Hematopoietic multipotent progenitor cell treated with erythropoietin and hydrocortisone succinate and interleukin-3 and kit ligand, for 4 days (in vitro differentiated cells): ENCODE results near the gene RGR.
"Not testable (repeated sequence)": the region's sequence is repeated elsewhere in the genome, so short reads cannot be mapped to it uniquely, and the experiment has no call there.

Experiments used
- DNase-seq: peaks from one replicate; pipeline ENCODE4 v3.0.0-alpha.2; 2015

RGR gene

GRCh38 chr10:84261236-84261915 is 16.5 kb downstream of the RGR start:
- DNase-seq: no peak

DNA sequence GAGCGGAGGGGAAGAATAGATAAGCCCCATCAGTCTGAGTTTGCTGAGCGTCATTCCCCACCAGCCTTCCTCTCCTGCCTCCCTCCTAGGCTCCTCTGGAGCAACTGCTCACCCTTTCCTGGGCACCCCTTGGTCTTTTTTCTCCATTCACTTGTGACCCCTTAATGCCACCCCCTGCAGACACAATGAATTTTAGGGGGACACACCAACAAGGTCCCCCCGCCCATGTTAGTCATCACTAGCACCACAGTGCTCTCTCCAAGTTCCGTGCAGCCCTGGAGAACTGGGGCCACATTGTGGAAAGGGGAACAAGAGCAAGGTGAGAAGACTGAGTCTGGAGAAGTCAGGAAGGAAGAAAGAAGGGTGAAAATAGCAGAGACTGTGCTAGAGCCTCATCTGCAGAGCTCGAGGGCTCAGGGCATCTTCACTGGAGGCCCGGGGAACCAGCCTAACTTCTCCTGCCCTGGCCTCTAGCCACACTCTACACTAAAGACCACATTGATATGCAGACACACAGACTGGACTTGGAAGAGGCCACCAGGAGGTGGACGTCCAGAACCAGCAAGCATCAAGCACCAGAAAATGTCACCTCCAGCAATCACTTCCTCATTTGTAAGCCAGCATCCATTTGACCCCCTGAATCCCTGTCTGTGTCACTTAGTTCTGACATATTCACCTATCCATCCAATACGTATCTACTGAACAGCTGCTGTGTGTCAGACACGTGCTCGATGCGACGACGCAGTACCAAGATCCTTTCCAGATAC is 17.5 kb downstream of the RGR start:
- no peak for DNase-seq

DNA sequence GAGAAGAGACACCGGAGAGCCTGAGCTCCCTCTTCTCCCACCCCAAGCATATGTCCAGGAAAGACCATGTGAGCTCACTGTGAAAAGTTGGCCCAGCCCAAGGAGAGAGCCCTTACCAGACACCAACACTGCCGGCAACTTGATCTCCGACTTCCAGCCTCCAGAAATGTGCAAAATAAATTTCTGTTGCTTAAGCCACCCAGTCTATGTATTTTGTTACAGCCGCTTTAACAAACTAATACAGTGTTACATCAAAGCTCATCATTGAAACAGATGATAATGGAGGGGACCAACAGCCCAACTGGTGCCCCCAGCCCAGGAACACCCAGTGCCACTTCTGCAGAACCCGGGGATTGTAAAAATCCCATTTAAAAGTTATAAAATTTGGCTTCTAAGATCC is 18.9 kb downstream of the RGR start:
- no peak for DNase-seq

DNA sequence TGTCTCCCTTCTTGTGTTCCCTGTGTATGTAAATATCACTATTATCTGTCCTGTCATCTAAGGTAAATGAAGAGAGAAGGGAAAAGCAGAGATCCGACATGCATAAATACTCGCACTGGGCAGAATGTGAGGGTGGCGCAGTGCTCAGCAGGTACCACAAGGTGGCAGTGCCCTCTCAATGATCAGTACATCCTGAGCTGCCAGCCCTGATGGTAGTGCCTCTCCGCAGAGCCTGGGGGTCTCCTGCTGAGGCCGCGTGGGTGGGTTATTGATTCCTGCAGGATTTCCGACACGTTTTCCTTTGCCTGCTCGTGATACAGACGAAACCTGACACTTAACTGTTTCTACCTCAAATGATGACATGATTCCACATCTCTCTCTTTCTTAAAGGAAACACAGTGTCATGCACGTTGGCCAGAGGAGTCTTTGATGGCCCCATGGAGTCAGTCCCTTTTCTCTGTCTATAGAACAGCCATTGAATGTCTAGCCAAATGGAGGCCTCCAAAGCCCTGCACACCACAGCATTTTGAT is 19.8 kb downstream of the RGR start:
- peak; percentile 80 for DNase-seq

GRCh38 chr10:84265418-84265817 is 20.6 kb downstream of the RGR start:
- no peak for DNase-seq

GRCh38 chr10:84267503-84268126 is 22.8 kb downstream of the RGR start:
- DNase-seq: peak; percentile 63

GRCh38 chr10:84269162-84269561 is 24.3 kb downstream of the RGR start:
- DNase-seq: no peak

- no peak for DNase-seq
These were observed 24.9 kb downstream of the RGR start for GRCh38 chr10:84269773-84270172.

DNA sequence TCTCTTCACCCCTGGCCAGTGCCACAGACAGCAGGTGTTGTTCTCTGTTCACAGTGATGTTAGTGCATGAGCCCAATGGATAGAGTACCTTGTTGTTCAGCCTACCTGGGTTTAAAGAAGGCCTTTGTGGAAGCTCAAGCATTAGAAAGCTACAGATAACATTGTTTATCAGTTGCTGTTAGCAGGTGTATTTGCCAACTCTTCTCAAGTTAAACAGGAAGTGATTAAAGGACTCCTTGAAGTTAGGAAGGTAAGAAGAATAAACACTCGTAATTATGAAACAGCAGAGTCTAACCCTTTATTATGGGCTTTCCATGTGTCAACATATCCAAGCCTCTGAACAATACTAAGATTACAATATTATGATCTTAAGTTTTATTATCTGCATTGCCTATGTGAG is 25.9 kb downstream of the RGR start:
- DNase-seq: no peak

DNA sequence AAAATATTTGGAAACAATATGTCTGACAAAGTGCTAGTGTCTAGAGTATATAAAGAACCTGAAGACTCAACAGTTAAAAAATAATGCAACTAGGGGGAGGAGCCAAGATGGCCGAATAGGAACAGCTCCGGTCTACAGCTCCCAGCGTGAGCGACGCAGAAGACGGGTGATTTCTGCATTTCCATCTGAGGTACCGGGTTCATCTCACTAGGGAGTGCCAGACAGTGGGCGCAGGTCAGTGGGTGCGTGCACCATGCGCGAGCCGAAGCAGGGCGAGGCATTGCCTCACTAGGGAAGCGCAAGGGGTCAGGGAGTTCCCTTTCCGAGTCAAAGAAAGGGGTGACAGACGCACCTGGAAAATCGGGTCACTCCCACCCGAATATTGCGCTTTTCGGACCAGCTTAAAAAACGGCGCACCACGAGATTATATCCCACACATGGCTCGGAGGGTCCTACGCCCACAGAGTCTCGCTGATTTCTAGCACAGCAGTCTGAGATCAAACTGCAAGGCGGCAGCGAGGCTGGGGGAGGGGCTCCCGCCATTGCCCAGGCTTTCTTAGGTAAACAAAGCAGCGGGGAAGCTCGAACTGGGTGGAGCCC is 35.1 kb downstream of the RGR start:
- DNase-seq: not testable (repeated sequence)

GRCh38 chr10:84286695-84287094 is 41.8 kb downstream of the RGR start:
- DNase-seq: no peak

DNA sequence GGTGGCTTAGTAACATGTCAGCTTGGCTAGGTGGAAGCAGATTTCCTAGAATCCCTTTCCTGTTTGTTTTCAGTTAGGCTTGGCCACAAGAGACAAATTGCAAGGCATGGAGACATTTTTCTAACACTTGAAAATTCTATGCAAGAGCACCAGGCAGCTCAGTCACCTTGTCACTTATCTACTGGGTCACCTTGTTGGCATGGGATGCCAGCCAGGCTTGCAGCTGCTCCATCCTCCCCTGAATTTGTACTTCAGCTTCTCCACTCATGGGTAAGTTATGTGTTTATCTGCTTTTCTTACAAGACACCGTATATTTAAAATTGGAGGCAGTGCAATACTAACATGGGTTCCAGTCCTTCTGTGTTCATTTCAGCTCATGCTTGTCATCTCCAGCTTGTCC is 43.3 kb downstream of the RGR start:
- no peak for DNase-seq

DNA sequence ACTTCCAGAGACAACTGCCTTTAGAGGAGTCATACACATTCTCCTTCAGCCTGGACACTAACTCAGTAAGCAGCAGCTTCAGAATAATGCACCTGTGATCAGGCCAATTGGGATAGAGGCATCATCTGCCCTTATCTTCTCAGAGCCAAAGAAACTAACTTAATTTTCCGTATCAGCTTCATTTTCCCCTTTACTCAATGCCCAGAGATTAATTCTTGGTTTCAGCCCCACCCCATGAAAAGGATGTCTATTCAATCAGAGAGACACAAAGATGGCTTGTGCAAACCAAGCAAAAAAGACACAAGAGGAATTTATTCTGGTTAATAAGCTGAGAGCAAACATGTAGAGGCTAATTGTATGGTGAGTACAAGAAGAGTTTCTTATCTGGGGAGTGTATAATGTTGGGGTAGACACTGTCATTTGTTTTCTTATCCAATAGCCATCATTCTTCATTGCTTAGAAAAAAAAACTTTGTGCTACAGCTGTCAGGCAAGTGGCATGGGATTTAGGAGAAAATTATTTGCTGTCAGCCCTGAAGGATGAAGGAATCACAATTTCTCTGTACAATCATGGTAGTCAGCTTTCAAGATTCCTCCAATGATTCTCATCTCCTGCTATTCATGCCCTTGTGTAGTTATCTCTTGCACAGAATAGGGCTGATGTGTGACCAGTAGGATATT is 44.8 kb downstream of the RGR start:
- no peak for DNase-seq

GRCh38 chr10:84290235-84290634 is 45.4 kb downstream of the RGR start:
- no peak for DNase-seq

DNA sequence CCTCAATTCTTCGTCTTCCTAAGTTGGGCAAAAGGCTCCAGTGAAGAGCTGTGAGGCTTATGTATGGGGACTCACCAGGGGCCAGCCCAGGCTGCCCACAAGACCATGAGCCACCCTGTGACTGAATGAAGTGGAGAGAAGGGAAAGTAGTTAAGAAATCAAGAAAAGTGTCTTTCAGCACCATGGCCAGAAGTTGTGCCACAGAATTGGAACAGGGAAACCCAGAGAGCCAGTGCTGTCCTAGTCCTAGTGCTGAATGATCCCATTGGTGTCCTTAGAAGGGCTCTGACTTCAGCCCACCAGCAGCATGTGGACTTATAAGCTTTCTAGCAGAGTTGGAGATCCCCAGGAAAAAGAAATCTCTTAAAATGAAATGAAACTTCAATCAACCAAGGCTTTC is 46.5 kb downstream of the RGR start:
- peak; percentile 75 for DNase-seq

DNA sequence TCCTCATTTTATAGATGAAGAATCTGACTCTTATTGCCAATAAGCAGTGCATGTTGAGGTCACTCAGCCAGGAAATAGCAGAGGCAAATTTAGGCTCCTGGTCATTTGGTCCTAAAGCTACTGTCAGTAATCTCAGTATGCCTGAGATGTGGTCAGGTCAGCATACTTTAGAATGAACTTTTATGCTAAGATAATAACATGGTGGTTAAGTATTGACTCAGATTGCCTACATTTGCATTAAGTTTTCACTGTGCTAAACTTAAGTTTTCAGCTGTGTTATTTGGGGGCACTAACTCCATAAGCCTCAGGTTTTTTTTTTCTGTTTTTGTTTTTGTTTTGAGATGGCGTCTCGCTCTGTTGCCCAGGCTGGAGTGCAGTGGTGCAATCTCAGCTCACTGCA is 47.6 kb downstream of the RGR start:
- no peak for DNase-seq

GRCh38 chr10:84293171-84293570 is 48.3 kb downstream of the RGR start:
- DNase-seq: no peak

DNA sequence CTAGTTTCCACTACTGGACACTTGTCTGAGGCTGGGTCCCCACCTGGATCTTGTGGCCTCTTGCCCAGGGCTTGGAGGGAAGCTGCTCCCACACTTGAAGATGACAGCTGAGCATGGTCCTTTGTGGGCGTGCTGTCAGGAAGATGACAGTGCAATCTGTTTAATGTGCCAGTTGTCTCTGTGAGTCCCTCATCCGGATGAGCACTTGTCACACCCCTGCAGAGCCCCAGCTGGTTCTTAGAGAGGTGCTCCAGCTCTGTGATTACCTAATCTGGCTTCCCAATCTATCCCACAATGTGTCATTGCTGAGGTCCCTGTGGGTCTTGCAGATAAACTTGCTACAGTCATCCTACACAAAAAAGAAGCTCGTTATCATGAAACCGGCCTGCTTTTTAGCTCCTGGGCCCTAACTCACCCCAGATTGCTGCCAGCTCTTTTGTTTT is 48.7 kb downstream of the RGR start:
- peak; percentile 96 for DNase-seq

DNA sequence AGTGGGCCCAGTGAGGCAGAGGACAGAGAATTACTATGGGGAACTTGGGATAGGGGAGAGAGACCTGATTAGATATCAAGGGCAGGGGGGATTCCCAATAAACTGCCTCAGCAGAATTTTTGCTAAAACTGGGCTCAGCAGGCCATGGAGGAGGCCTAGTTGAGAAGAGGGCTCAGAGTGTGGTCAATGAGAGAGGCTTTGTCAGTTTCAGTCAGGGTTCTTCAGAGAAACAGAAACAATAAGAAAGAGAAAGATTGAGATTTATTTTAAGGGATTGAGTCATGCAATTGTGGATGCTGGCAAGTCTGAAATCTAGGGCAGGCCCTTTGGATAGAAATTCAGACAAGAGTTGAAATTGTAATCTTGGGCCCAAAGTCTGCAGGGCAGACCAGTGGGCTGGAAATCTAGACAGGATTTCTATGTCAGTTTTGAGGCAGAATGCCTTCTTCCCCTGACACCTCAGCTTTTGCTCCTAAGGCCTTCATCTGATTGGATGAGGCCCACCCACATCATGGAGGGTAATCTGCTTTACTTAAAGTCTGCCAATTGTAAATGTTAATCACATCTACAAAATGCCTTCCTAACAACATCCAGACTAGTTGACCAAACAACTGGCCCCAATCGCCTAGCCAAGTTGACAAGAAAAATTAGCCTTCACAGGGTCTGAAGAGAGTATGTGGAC is 50.1 kb downstream of the RGR start:
- no peak for DNase-seq

DNA sequence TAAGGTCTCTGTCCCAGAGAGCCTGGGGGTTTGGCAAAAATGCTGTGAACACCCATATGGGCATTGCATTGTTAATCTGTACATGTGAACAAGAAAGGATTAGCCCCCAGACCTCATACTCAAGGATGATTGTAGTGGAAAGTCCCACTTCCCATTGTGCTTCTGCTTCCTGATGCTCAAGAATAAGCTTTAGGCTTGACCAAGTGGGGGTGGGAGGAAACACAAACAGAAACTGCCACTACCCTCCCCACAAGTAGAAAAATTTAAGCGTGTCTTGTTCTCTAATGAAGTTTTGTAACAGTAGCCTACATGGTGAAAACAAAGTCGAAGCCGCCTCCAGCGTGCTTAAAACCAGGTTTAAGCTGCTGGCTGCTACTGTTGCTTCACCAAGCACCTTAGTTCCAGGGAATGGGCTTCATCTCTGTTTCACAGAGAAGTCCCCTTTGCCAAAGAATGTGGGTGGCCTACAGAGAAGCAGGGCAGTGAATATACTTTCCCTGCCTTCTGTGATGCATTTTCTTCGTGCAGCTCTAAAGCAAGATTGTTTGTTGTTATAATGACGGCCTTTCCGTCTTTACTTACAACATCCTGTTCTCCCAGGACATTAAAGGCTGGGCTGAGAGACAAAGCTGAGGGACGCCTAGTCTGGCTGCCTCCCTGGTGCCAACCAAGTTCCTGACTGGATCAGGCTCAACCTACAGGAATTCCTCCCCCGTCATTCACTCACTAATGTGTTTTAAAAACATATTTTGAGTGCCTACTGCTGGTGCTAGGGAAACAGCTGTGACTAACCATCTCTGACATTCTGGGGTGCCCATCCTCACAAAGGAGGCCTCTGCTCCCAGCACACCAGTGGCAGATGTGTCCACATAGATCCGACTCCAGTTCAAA is 51.5 kb downstream of the RGR start:
- no peak for DNase-seq

- no peak for DNase-seq
These were observed 53.2 kb downstream of the RGR start for GRCh38 chr10:84298057-84298456.
